GM23248 (cell line): Measurements from ENCODE around the gene MYLK. TPM values are rescaled to one million over a fixed set of nuclear protein-coding genes. Genes with fewer than 3 reads are reported as not detected.

ENCODE experiments used
- DNase-seq: peaks from one replicate; pipeline ENCODE4 v3.0.0-alpha.2; 2015
- H2AFZ ChIP-seq: fragments of 200-600 bp; sonication (generic); 2 replicates; pipeline ENCODE4 v1.6.1; 2016; ENCODE audit warnings: antibody characterized with exemption
- H3F3A ChIP-seq: fragments of 200-600 bp; sonication (generic); 2 replicates; pipeline ENCODE4 v1.6.1; 2016; ENCODE audit warnings: mild to moderate bottlenecking, antibody characterized with exemption, mixed run types; ENCODE audit not compliant: insufficient read depth
- H3K27ac ChIP-seq: fragments of 200-600 bp; sonication (generic); 2 replicates; pipeline ENCODE4 v1.5.1; 2016; ENCODE audit warnings: mild to moderate bottlenecking
- H3K27me3 ChIP-seq: fragments of 200-600 bp; sonication (generic); replicated peaks from 2 replicates; pipeline ENCODE4 v1.6.1; 2016; ENCODE audit warnings: mild to moderate bottlenecking; ENCODE audit not compliant: insufficient read depth
- H3K36me3 ChIP-seq: fragments of 200-600 bp; sonication (generic); 2 replicates; pipeline ENCODE4 v1.6.1; 2016; ENCODE audit warnings: low read depth, mild to moderate bottlenecking
- H3K4me1 ChIP-seq: fragments of 200-600 bp; sonication (generic); 2 replicates; pipeline ENCODE4 v1.6.1; 2016; ENCODE audit warnings: mild to moderate bottlenecking; ENCODE audit not compliant: insufficient read depth
- H3K4me2 ChIP-seq: fragments of 200-600 bp; sonication (generic); one replicate; pipeline ENCODE4 v1.6.1; 2016; ENCODE audit warnings: mild to moderate bottlenecking; ENCODE audit not compliant: unreplicated experiment
- H3K4me3 ChIP-seq: fragments of 200-600 bp; sonication (generic); 2 replicates; pipeline ENCODE4 v1.5.1; 2016; ENCODE audit warnings: mild to moderate bottlenecking
- H3K79me2 ChIP-seq: fragments of 200-600 bp; sonication (generic); 2 replicates; pipeline ENCODE4 v1.6.1; 2016; ENCODE audit warnings: mild to moderate bottlenecking; ENCODE audit not compliant: insufficient read depth
- H3K9ac ChIP-seq: fragments of 200-600 bp; sonication (generic); 2 replicates; pipeline ENCODE4 v1.6.1; 2016; ENCODE audit warnings: mild to moderate bottlenecking
- H3K9me2 ChIP-seq: fragments of 200-600 bp; sonication (generic); 2 replicates; pipeline ENCODE4 v1.6.1; 2016; ENCODE audit warnings: mixed run types, mild to moderate bottlenecking, moderate library complexity; ENCODE audit not compliant: insufficient read depth
- H3K9me3 ChIP-seq: fragments of 200-600 bp; sonication (generic); one replicate; pipeline ENCODE4 v1.6.1; 2017; ENCODE audit warnings: low read depth
- H4K20me1 ChIP-seq: fragments of 200-600 bp; sonication (generic); 2 replicates; pipeline ENCODE4 v1.6.0; 2016; ENCODE audit not compliant: insufficient read depth
- EZH2 ChIP-seq: fragments of 200-600 bp; sonication (generic); IDR thresholded peaks from 2 replicates; pipeline ENCODE4 v1.6.1; 2018; ENCODE audit warnings: antibody characterized with exemption, mild to moderate bottlenecking; ENCODE audit not compliant: insufficient read depth, poor library complexity, severe bottlenecking
- EZH2phosphoT487 ChIP-seq: fragments of 200-600 bp; sonication (generic); IDR thresholded peaks from 2 replicates; pipeline ENCODE4 v1.6.1; 2018; ENCODE audit warnings: antibody characterized with exemption, moderate library complexity, mild to moderate bottlenecking, low read depth; ENCODE audit not compliant: insufficient read depth
- WGBS, 2 experiments: methylation state at CpG; one replicate each; pipeline ENCODE4 v1.1.6; 2015 to 2017; ENCODE audit warnings: low lambda C conversion rate in 2 of 2, low coverage in 1 of 2; ENCODE audit errors: missing lambda C conversion rate in 2 of 2; 5-methylcytosine and 5-hydroxymethylcytosine counted together
- in situ Hi-C: fragments of 300-500 bp; cut with MboI; formaldehyde crosslinking; loops from 2 replicates; pipeline ENCODE4 v1.15.0; 2020
- polyA plus RNA-seq: library from polyadenylated mRNA; unstranded; fragments of >200 nt; fragmentation: Nextera tagmentation; extraction: Ambion mirVana; gene quantifications from 2 replicates; pipeline ENCODE4 v1.2.1, GENCODE V29; 2016
- total RNA-seq: library from RNA; depleted of rRNA; stranded (reverse); fragments of >200 nt; shearing (Covaris generic); gene quantifications from 2 replicates; pipeline ENCODE4 v1.2.3, GENCODE V29; 2014

MYLK gene
- total and polyA plus RNA-seq, 2 experiments from 2014 or later, result 110 to 174 TPM

DNA sequence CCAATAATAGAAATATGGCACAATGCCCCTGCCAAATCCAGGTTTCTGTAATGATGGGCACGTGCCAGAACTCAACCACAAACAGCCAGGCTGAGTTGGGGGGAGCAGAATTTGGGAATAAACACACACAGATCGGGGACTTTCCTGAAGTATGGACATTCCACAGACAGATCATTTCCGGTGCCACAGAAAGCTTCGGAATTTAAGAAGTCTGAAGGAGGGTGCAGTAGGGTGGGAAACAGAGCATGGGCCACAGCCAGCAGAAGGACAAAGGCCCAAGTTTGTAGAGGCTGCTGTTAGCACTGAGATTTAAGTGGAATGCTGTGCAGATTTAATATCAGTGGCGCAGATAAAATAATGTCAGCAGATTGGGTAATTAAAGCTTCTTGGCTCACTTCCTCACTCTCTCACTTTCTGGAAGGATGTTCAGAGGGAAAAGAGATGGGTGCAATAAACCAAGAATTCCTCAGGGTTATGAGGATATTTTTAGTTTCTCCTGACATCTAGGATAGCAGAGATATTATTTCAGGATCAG, 67.4 kb downstream of the MYLK start:
- Histone ChIP-seq H3K36me3 (peaks cover 22% of the 10 kb centered on the region), H2AFZ (no peak overlapping the region), H3K4me2 (peak overlapping the region; percentile 26), H3K9me2 (no peaks in the 10 kb centered on the region), H3F3A (peaks cover 75% of the 10 kb centered on the region), H3K9me3 (no peaks in the 10 kb centered on the region), H3K27me3 (no peaks in the 10 kb centered on the region), H3K27ac (peak overlapping the region; percentile 60), H3K9ac (0 out of 2 replicates have a peak overlapping the region, but pooled peaks have one; percentile 2), H3K4me3 (no peak overlapping the region), H3K79me2 (peaks cover 22% of the 10 kb centered on the region), H3K4me1 (peaks cover 64% of the 10 kb centered on the region), H4K20me1 (no peaks in the 10 kb centered on the region)
- in situ Hi-C loops, result no loop called here
- 3% methylated on average over 5 of the region's 5 CpGs for WGBS, 2 experiments
- no peak for TF ChIP-seq EZH2
- no peak; the same call in none of the 2 replicates for TF ChIP-seq EZH2phosphoT487
- peak; percentile 73 for DNase-seq

DNA sequence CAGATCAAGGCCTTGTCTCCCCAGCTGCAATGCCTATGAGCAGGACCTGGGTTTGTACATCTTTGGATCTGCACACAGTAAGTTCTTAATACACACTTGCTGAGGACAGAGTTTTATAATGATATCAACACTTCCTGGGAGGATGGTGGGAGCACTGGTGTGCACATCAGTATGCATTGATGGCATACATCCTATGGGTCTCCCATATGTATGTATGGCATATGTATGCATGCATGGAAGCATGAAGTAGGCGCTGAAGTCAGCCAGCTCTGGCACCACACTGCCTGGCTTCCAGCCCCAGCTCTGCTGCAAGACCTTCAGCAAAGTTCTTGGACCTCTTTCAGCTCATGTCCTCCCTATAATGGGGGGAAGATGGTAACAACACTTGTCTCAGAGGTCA, 68.2 kb downstream of the MYLK start:
- no peaks in the 10 kb centered on the region for H4K20me1 ChIP-seq
- TF ChIP-seq EZH2, result no peak
- peaks cover 18% of the 10 kb centered on the region for H3K36me3 ChIP-seq
- no peak overlapping the region for H3K4me3 ChIP-seq
- H3K27ac ChIP-seq, result peak overlapping the region; percentile 60
- peak overlapping the region; percentile 26 for H3K4me2 ChIP-seq
- H3K79me2 ChIP-seq, result peaks cover 23% of the 10 kb centered on the region; the same call in 1 of the 2 replicates
- no peak for DNase-seq
- no peaks in the 10 kb centered on the region for H3K27me3 ChIP-seq
- peaks cover 64% of the 10 kb centered on the region for H3K4me1 ChIP-seq
- H3F3A ChIP-seq, result peaks cover 75% of the 10 kb centered on the region
- WGBS, 2 experiments, result 93 to 100% methylated on average over 1 of the region's 1 CpG
- no peaks in the 10 kb centered on the region for H3K9me3 ChIP-seq
- H3K9me2 ChIP-seq, result no peaks in the 10 kb centered on the region
- in situ Hi-C loops, result no loop called here
- H3K9ac ChIP-seq, result no peak overlapping the region
- H2AFZ ChIP-seq, result no peak overlapping the region

DNA sequence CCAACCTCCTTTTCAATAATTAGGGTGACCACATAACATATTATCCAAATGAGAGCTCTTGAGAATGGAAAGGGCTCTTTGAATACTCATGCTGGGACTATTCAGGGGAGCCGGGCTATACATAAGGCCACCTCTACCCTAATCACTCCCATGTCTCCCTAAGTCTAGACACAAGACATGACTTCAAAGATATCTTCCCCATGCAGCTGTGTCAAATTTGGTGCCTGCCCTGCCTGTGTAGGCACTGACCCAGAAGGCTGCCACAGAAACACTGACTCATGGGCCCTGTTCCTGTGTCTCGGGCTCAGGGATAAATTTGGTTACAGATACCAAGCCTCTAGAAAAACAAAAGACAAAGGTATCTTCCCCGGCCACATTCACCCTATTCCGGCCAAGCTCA, 70.3 kb downstream of the MYLK start:
- TF ChIP-seq EZH2phosphoT487 (no peak), EZH2 (no peak)
- H3K79me2 ChIP-seq, result peaks cover 30% of the 10 kb centered on the region
- H3K9ac ChIP-seq, result peak overlapping the region; percentile 18; the same call in 1 of the 2 replicates
- WGBS, 2 experiments, result 18 to 25% methylated on average over 4 of the region's 4 CpGs
- H3K27me3 ChIP-seq, result no peaks in the 10 kb centered on the region
- peaks cover 12% of the 10 kb centered on the region for H3K36me3 ChIP-seq
- H4K20me1 ChIP-seq, result no peaks in the 10 kb centered on the region
- H2AFZ ChIP-seq, result no peak overlapping the region
- H3K4me1 ChIP-seq, result peaks cover 66% of the 10 kb centered on the region
- DNase-seq, result peak; percentile 85
- no peaks in the 10 kb centered on the region for H3K9me2 ChIP-seq
- peak overlapping the region; percentile 24 for H3K4me2 ChIP-seq
- H3K9me3 ChIP-seq, result no peaks in the 10 kb centered on the region
- in situ Hi-C loops, result no loop called here
- H3F3A ChIP-seq, result peaks cover 68% of the 10 kb centered on the region
- peak overlapping the region; percentile 74 for H3K27ac ChIP-seq
- H3K4me3 ChIP-seq, result no peak overlapping the region

DNA sequence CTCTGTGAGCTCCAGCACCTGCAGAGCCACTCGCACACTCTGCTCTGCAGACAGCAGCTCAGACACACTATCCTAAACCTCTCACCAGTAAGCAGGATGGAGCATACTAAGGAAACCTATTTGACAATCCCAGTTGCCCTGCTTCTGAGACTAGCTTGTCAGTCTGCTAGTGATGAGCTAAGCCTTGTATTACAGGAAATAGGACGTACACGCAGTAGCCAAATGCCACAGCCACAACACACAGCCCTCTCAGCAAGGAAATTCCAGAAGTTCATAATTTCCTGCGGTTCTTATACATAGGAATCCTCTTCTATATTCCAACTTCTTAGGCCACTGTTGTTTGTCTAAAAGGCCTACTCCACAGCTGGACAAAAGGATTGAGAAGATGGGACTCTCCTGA, 74.5 kb downstream of the MYLK start:
- in situ Hi-C loops, result no loop called here
- no peaks in the 10 kb centered on the region for H3K9me3 ChIP-seq
- no peaks in the 10 kb centered on the region for H4K20me1 ChIP-seq
- H3K4me3 ChIP-seq, result no peak overlapping the region
- TF ChIP-seq EZH2phosphoT487 (no peak), EZH2 (no peak)
- H3K9ac ChIP-seq, result no peak overlapping the region
- H3K4me1 ChIP-seq, result peaks cover 23% of the 10 kb centered on the region
- H3K27ac ChIP-seq, result peak overlapping the region; percentile 8; the same call in 1 of the 2 replicates
- WGBS, 2 experiments, result 73 to 75% methylated on average over 4 of the region's 4 CpGs
- H3K27me3 ChIP-seq, result no peaks in the 10 kb centered on the region
- peaks cover 14% of the 10 kb centered on the region for H3K36me3 ChIP-seq
- DNase-seq, result peak; percentile 46
- no peak overlapping the region for H3K4me2 ChIP-seq
- H3F3A ChIP-seq, result peaks cover 26% of the 10 kb centered on the region
- peaks cover 32% of the 10 kb centered on the region for H3K79me2 ChIP-seq
- H3K9me2 ChIP-seq, result no peaks in the 10 kb centered on the region
- no peak overlapping the region for H2AFZ ChIP-seq
